RWPE2 (cell line): ENCODE results near the gene CCDC141.

Experiments
- ATAC-seq: fragments of 200-7000 bp; cut with Tn5 transposase; 3 replicates; pipeline ENCODE4 v1.9.1; 2021; ENCODE audit warnings: low read depth
- DNase-seq: peaks from one replicate; pipeline ENCODE4 v3.0.0-alpha.2; 2020; ENCODE audit warnings: low spot score
- H3K27ac ChIP-seq: fragments of 450-650 bp; 2 replicates; pipeline ENCODE4 v1.5.1; 2017; ENCODE audit warnings: mild to moderate bottlenecking; ENCODE audit not compliant: poor library complexity, severe bottlenecking
- H3K27me3 ChIP-seq: fragments of 250-450 bp; sonication (Bioruptor Pico); 2 replicates; pipeline ENCODE4 v1.5.1; 2021; ENCODE audit warnings: mild to moderate bottlenecking, moderate library complexity; ENCODE audit not compliant: insufficient read depth, poor library complexity, severe bottlenecking
- H3K36me3 ChIP-seq: fragments of 250-450 bp; sonication (Bioruptor Pico); 2 replicates; pipeline ENCODE4 v1.5.1; 2020; ENCODE audit warnings: low read depth, mild to moderate bottlenecking, moderate library complexity
- H3K4me1 ChIP-seq: fragments of 250-450 bp; sonication (Bioruptor Pico); 2 replicates; pipeline ENCODE4 v1.5.1; 2021; ENCODE audit warnings: mild to moderate bottlenecking, moderate library complexity; ENCODE audit not compliant: insufficient read depth, poor library complexity, severe bottlenecking
- H3K4me3 ChIP-seq: fragments of 250-450 bp; sonication (Bioruptor Pico); 2 replicates; pipeline ENCODE4 v1.5.1; 2021; ENCODE audit warnings: mild to moderate bottlenecking, moderate library complexity; ENCODE audit not compliant: severe bottlenecking
- H3K9me3 ChIP-seq: fragments of 250-450 bp; sonication (Bioruptor Pico); 2 replicates; pipeline ENCODE4 v1.5.1; 2021; ENCODE audit warnings: mild to moderate bottlenecking, moderate library complexity; ENCODE audit not compliant: severe bottlenecking
- CTCF ChIP-seq: fragments of 450-650 bp; IDR thresholded peaks from one replicate; pipeline ENCODE4 v1.5.1; 2017; ENCODE audit warnings: mild to moderate bottlenecking, moderate library complexity; ENCODE audit not compliant: poor library complexity, severe bottlenecking

The CCDC141 gene

GRCh38 chr2:178915423-178916173, 134.3 kb downstream of the CCDC141 start:
- Histone ChIP-seq H3K27ac (no peak overlapping the region), H3K4me3 (no peak overlapping the region), H3K27me3 (no peaks in the 10 kb centered on the region), H3K4me1 (no peaks in the 10 kb centered on the region), H3K36me3 (no peaks in the 10 kb centered on the region), H3K9me3 (no peaks in the 10 kb centered on the region)
- ATAC-seq (no peak), DNase-seq (no peak)
- no peak for TF ChIP-seq CTCF

- TF ChIP-seq CTCF: peak; percentile 89
- no peaks in the 10 kb centered on the region for H3K27me3 ChIP-seq
- peak; percentile 94 for ATAC-seq
- DNase-seq: no peak
- H3K4me1 ChIP-seq: no peaks in the 10 kb centered on the region
- no peaks in the 10 kb centered on the region for H3K36me3 ChIP-seq
- no peaks in the 10 kb centered on the region for H3K9me3 ChIP-seq
- H3K4me3 ChIP-seq: no peak overlapping the region
- H3K27ac ChIP-seq: no peak overlapping the region
Observed at GRCh38 chr2:178914259-178914849, 135.6 kb downstream of the CCDC141 start.

- Histone ChIP-seq H3K36me3 (no peaks in the 10 kb centered on the region), H3K4me1 (no peaks in the 10 kb centered on the region), H3K27me3 (no peaks in the 10 kb centered on the region), H3K27ac (no peak overlapping the region), H3K9me3 (no peaks in the 10 kb centered on the region), H3K4me3 (no peak overlapping the region)
- no peak for ATAC-seq
- TF ChIP-seq CTCF: no peak
- no peak for DNase-seq
Observed at GRCh38 chr2:178913049-178913441, 136.9 kb downstream of the CCDC141 start.

GRCh38 chr2:178912416-178913048, 137.4 kb downstream of the CCDC141 start:
- Histone ChIP-seq H3K27ac (no peak overlapping the region), H3K9me3 (no peaks in the 10 kb centered on the region), H3K4me3 (no peak overlapping the region), H3K27me3 (no peaks in the 10 kb centered on the region), H3K4me1 (no peaks in the 10 kb centered on the region), H3K36me3 (no peaks in the 10 kb centered on the region)
- no peak for DNase-seq
- no peak for TF ChIP-seq CTCF
- ATAC-seq: no peak
